ENCODE measurements around the gene CERK.

CERK gene

GRCh38 chr22:46726066-46726985 is 11.7 kb downstream of the CERK start:
- Histone ChIP-seq H3K36me3 (ENCODE audit: insufficient read depth, low read depth, low read length) (no peaks in the 10 kb centered on the region; the same call in 1 of the 2 replicates), H3K4me3 (ENCODE audit: low read length) (no peak overlapping the region), H3K27me3 (ENCODE audit: insufficient read depth, low read length) (no peaks in the 10 kb centered on the region), H3K9me3 (ENCODE audit: insufficient read depth, low read depth, low read length) (no peaks in the 10 kb centered on the region), H3K9ac (ENCODE audit: low read depth, low read length) (no peak overlapping the region), H3K4me1 (ENCODE audit: insufficient read depth, low read length) (peaks cover 2% of the 10 kb centered on the region), H3K27ac (ENCODE audit: low read length) (no peak overlapping the region)

- no peaks in the 10 kb centered on the region; the same call in 1 of the 2 replicates for H3K4me1 ChIP-seq (ENCODE audit: insufficient read depth, low read length)
- no peaks in the 10 kb centered on the region for H3K27me3 ChIP-seq (ENCODE audit: insufficient read depth, low read length)
- H3K9me3 ChIP-seq (ENCODE audit: insufficient read depth, low read depth, low read length), result no peaks in the 10 kb centered on the region
- H3K9ac ChIP-seq (ENCODE audit: low read depth, low read length), result no peak overlapping the region
- peaks cover under 1% of the 10 kb centered on the region for H3K36me3 ChIP-seq (ENCODE audit: insufficient read depth, low read depth, low read length)
- no peak overlapping the region for H3K4me3 ChIP-seq (ENCODE audit: low read length)
- H3K27ac ChIP-seq (ENCODE audit: low read length), result no peak overlapping the region
These were observed 13.0 kb downstream of the CERK start for GRCh38 chr22:46725096-46725495.

- Histone ChIP-seq H3K36me3 (ENCODE audit: insufficient read depth, low read depth, low read length) (peaks cover 13% of the 10 kb centered on the region), H3K27ac (ENCODE audit: low read length) (no peak overlapping the region), H3K9ac (ENCODE audit: low read depth, low read length) (no peak overlapping the region), H3K4me1 (ENCODE audit: insufficient read depth, low read length) (no peaks in the 10 kb centered on the region; the same call in 1 of the 2 replicates), H3K27me3 (ENCODE audit: insufficient read depth, low read length) (no peaks in the 10 kb centered on the region), H3K9me3 (ENCODE audit: insufficient read depth, low read depth, low read length) (no peaks in the 10 kb centered on the region), H3K4me3 (ENCODE audit: low read length) (no peak overlapping the region)
These were observed 14.2 kb downstream of the CERK start for GRCh38 chr22:46723882-46724281.

GRCh38 chr22:46721501-46722085 is 16.5 kb downstream of the CERK start:
- H3K27me3 ChIP-seq (ENCODE audit: insufficient read depth, low read length), result no peaks in the 10 kb centered on the region
- peaks cover 36% of the 10 kb centered on the region for H3K36me3 ChIP-seq (ENCODE audit: insufficient read depth, low read depth, low read length)
- H3K9me3 ChIP-seq (ENCODE audit: insufficient read depth, low read depth, low read length), result no peaks in the 10 kb centered on the region
- H3K4me1 ChIP-seq (ENCODE audit: insufficient read depth, low read length), result no peaks in the 10 kb centered on the region; the same call in 1 of the 2 replicates
- no peak overlapping the region; the same call in 1 of the 2 replicates for H3K9ac ChIP-seq (ENCODE audit: low read depth, low read length)
- no peak overlapping the region for H3K27ac ChIP-seq (ENCODE audit: low read length)
- no peak overlapping the region for H3K4me3 ChIP-seq (ENCODE audit: low read length)

GRCh38 chr22:46719921-46720320 is 18.1 kb downstream of the CERK start:
- no peak overlapping the region for H3K4me3 ChIP-seq (ENCODE audit: low read length)
- H3K4me1 ChIP-seq (ENCODE audit: insufficient read depth, low read length), result no peaks in the 10 kb centered on the region; the same call in 1 of the 2 replicates
- H3K27ac ChIP-seq (ENCODE audit: low read length), result no peak overlapping the region
- H3K36me3 ChIP-seq (ENCODE audit: insufficient read depth, low read depth, low read length), result peaks cover 39% of the 10 kb centered on the region
- H3K27me3 ChIP-seq (ENCODE audit: insufficient read depth, low read length), result no peaks in the 10 kb centered on the region
- H3K9me3 ChIP-seq (ENCODE audit: insufficient read depth, low read depth, low read length), result no peaks in the 10 kb centered on the region
- no peak overlapping the region for H3K9ac ChIP-seq (ENCODE audit: low read depth, low read length)

- no peak overlapping the region for H3K9ac ChIP-seq (ENCODE audit: low read depth, low read length)
- no peak overlapping the region for H3K27ac ChIP-seq (ENCODE audit: low read length)
- H3K4me3 ChIP-seq (ENCODE audit: low read length), result no peak overlapping the region
- H3K27me3 ChIP-seq (ENCODE audit: insufficient read depth, low read length), result no peaks in the 10 kb centered on the region
- no peaks in the 10 kb centered on the region; the same call in 1 of the 2 replicates for H3K4me1 ChIP-seq (ENCODE audit: insufficient read depth, low read length)
- H3K36me3 ChIP-seq (ENCODE audit: insufficient read depth, low read depth, low read length), result peaks cover 63% of the 10 kb centered on the region
- H3K9me3 ChIP-seq (ENCODE audit: insufficient read depth, low read depth, low read length), result no peaks in the 10 kb centered on the region
These were observed 23.5 kb downstream of the CERK start for GRCh38 chr22:46714550-46714949.

- no peak overlapping the region for H3K27ac ChIP-seq (ENCODE audit: low read length)
- no peaks in the 10 kb centered on the region; the same call in 1 of the 2 replicates for H3K4me1 ChIP-seq (ENCODE audit: insufficient read depth, low read length)
- no peak overlapping the region for H3K4me3 ChIP-seq (ENCODE audit: low read length)
- peaks cover 63% of the 10 kb centered on the region for H3K36me3 ChIP-seq (ENCODE audit: insufficient read depth, low read depth, low read length)
- H3K9ac ChIP-seq (ENCODE audit: low read depth, low read length), result no peak overlapping the region
- no peaks in the 10 kb centered on the region for H3K9me3 ChIP-seq (ENCODE audit: insufficient read depth, low read depth, low read length)
- no peaks in the 10 kb centered on the region for H3K27me3 ChIP-seq (ENCODE audit: insufficient read depth, low read length)
These were observed 25.8 kb downstream of the CERK start for GRCh38 chr22:46712288-46712687.

GRCh38 chr22:46710806-46711205 is 27.2 kb downstream of the CERK start:
- no peaks in the 10 kb centered on the region for H3K9me3 ChIP-seq (ENCODE audit: insufficient read depth, low read depth, low read length)
- H3K27ac ChIP-seq (ENCODE audit: low read length), result no peak overlapping the region
- H3K36me3 ChIP-seq (ENCODE audit: insufficient read depth, low read depth, low read length), result peaks cover 66% of the 10 kb centered on the region
- H3K9ac ChIP-seq (ENCODE audit: low read depth, low read length), result no peak overlapping the region
- no peak overlapping the region for H3K4me3 ChIP-seq (ENCODE audit: low read length)
- H3K27me3 ChIP-seq (ENCODE audit: insufficient read depth, low read length), result no peaks in the 10 kb centered on the region
- no peaks in the 10 kb centered on the region; the same call in 1 of the 2 replicates for H3K4me1 ChIP-seq (ENCODE audit: insufficient read depth, low read length)

- Histone ChIP-seq H3K27me3 (ENCODE audit: insufficient read depth, low read length) (no peaks in the 10 kb centered on the region), H3K4me3 (ENCODE audit: low read length) (no peak overlapping the region), H3K9ac (ENCODE audit: low read depth, low read length) (no peak overlapping the region), H3K36me3 (ENCODE audit: insufficient read depth, low read depth, low read length) (peaks cover 63% of the 10 kb centered on the region), H3K9me3 (ENCODE audit: insufficient read depth, low read depth, low read length) (no peaks in the 10 kb centered on the region), H3K27ac (ENCODE audit: low read length) (no peak overlapping the region), H3K4me1 (ENCODE audit: insufficient read depth, low read length) (no peaks in the 10 kb centered on the region; the same call in 1 of the 2 replicates)
These were observed 29.2 kb downstream of the CERK start for GRCh38 chr22:46708766-46709330.

- Histone ChIP-seq H3K9ac (ENCODE audit: low read depth, low read length) (no peak overlapping the region), H3K4me3 (ENCODE audit: low read length) (no peak overlapping the region), H3K36me3 (ENCODE audit: insufficient read depth, low read depth, low read length) (peaks cover 63% of the 10 kb centered on the region), H3K27me3 (ENCODE audit: insufficient read depth, low read length) (no peaks in the 10 kb centered on the region), H3K27ac (ENCODE audit: low read length) (no peak overlapping the region), H3K9me3 (ENCODE audit: insufficient read depth, low read depth, low read length) (no peaks in the 10 kb centered on the region), H3K4me1 (ENCODE audit: insufficient read depth, low read length) (no peaks in the 10 kb centered on the region; the same call in 1 of the 2 replicates)
These were observed 30.1 kb downstream of the CERK start for GRCh38 chr22:46707827-46708570.

GRCh38 chr22:46707305-46707704 is 30.7 kb downstream of the CERK start:
- Histone ChIP-seq H3K27ac (ENCODE audit: low read length) (no peak overlapping the region), H3K9me3 (ENCODE audit: insufficient read depth, low read depth, low read length) (no peaks in the 10 kb centered on the region), H3K9ac (ENCODE audit: low read depth, low read length) (no peak overlapping the region), H3K4me3 (ENCODE audit: low read length) (no peak overlapping the region), H3K27me3 (ENCODE audit: insufficient read depth, low read length) (no peaks in the 10 kb centered on the region), H3K4me1 (ENCODE audit: insufficient read depth, low read length) (no peaks in the 10 kb centered on the region; the same call in 1 of the 2 replicates), H3K36me3 (ENCODE audit: insufficient read depth, low read depth, low read length) (peaks cover 60% of the 10 kb centered on the region)

All from iPS-20b (cell line).